GM12878 (cell line): ENCODE measurements around the gene SCLY. TPM values are rescaled to one million over a fixed set of nuclear protein-coding genes. Genes with fewer than 3 reads are reported as not detected.

Source experiments
- ATAC-seq: fragments of 200-7000 bp; cut with Tn5 transposase; 3 replicates; pipeline ENCODE4 v1.9.1; 2020; ENCODE audit warnings: mild to moderate bottlenecking, moderate library complexity
- BruUV-seq: library from RNA; stranded (reverse); fragments of 400-500 nt; replicated peaks from 2 replicates; lab custom pipeline; 2021; lab: Mats Ljungman, UMichigan
- CTCF ChIA-PET: fragments of 300-600 bp; sonication (Branson Sonifier 250); formaldehyde crosslinking; extraction: SDS; loops from one replicate; lab custom pipeline; 2021; ENCODE audit warnings: inconsistent platforms; lab: Yijun Ruan, JAX
- POLR2A ChIA-PET: fragments of 350-600 bp; formaldehyde crosslinking; extraction: SDS; loops from one replicate; lab custom pipeline; 2021; ENCODE audit warnings: inconsistent platforms; lab: Charles Lee
- RAD21 ChIA-PET: fragments of 300-600 bp; sonication (Branson Sonifier 250); formaldehyde crosslinking; loops from one replicate; lab custom pipeline; 2023; ENCODE audit warnings: antibody characterized with exemption; ENCODE audit not compliant: unreplicated experiment; lab: Charles Lee
- SMC1A ChIA-PET: fragments of 300-600 bp; sonication (Branson Sonifier 250); formaldehyde crosslinking; loops from one replicate; lab custom pipeline; 2023; ENCODE audit not compliant: unreplicated experiment, uncharacterized antibody; lab: Charles Lee
- DNase-seq: peaks from one replicate; pipeline ENCODE4 v3.0.0-alpha.2; 2011; ENCODE audit warnings: low read depth, low spot score
- FAIRE-seq: peaks from 3 replicates; lab custom pipeline; 2011; peaks lifted over from hg19 to GRCh38; lab: Jason Lieb, UNC
- H2AFZ ChIP-seq: 2 replicates; pipeline ENCODE4 v1.6.0; 2011; ENCODE audit warnings: low read depth, low read length, control low read depth; ENCODE audit not compliant: control insufficient read depth
- H3K27ac ChIP-seq: 2 replicates; pipeline ENCODE4 v1.5.1; 2011; ENCODE audit warnings: control low read depth; ENCODE audit not compliant: control insufficient read depth, insufficient read depth
- H3K27me3 ChIP-seq, 2 experiments: replicated peaks in 1 of 2; 2 replicates each; pipeline versions ENCODE4 v1.6.0 to v1.6.1; 2011; ENCODE audit warnings: low read length in 1 of 2; ENCODE audit not compliant: control insufficient read depth in 2 of 2, insufficient read depth in 2 of 2
- H3K36me3 ChIP-seq, 2 experiments: 2 replicates each; pipeline ENCODE4 v1.5.1; 2011; ENCODE audit warnings: low read length in 1 of 2; ENCODE audit not compliant: control insufficient read depth in 2 of 2, insufficient read depth in 2 of 2
- H3K4me1 ChIP-seq: 2 replicates; pipeline ENCODE4 v1.6.1; 2011; ENCODE audit warnings: mild to moderate bottlenecking, low read length, moderate library complexity, mixed read lengths; ENCODE audit not compliant: control insufficient read depth, insufficient read depth
- H3K4me2 ChIP-seq: 2 replicates; pipeline ENCODE4 v1.6.0; 2011; ENCODE audit warnings: control low read depth; ENCODE audit not compliant: control insufficient read depth, insufficient read depth
- H3K4me3 ChIP-seq: fragments of 200-600 bp; sonication (generic); 2 replicates; pipeline ENCODE4 v1.5.1; 2016
- H3K79me2 ChIP-seq: 2 replicates; pipeline ENCODE4 v1.6.0; 2011; ENCODE audit warnings: low read length; ENCODE audit not compliant: control insufficient read depth, insufficient read depth
- H3K9ac ChIP-seq: 2 replicates; pipeline ENCODE4 v1.8.0; 2011; ENCODE audit warnings: low read length, control low read depth, mixed read lengths; ENCODE audit not compliant: control insufficient read depth, insufficient read depth
- H3K9me3 ChIP-seq: replicated peaks from 3 replicates; pipeline ENCODE4 v1.5.1; 2011; ENCODE audit warnings: mild to moderate bottlenecking, low read length; ENCODE audit not compliant: control insufficient read depth, insufficient read depth
- H4K20me1 ChIP-seq: 2 replicates; pipeline ENCODE4 v1.6.0; 2011; ENCODE audit not compliant: control insufficient read depth, insufficient read depth
- BHLHE40 ChIP-seq, 2 experiments: fragments of 450-650 bp in 1 of 2; IDR thresholded peaks; 2 replicates each; pipeline ENCODE4 v1.6.1; 2011 to 2017; ENCODE audit warnings: low read depth in 2 of 2, borderline replicate concordance in 1 of 2, improper control_type of control experiment in 1 of 2, low read length in 1 of 2, mild to moderate bottlenecking in 1 of 2
- BRCA1 ChIP-seq: IDR thresholded peaks from 2 replicates; pipeline ENCODE4 v1.6.1; 2011; ENCODE audit warnings: low read depth, low read length, improper control_type of control experiment
- CEBPB ChIP-seq, 2 experiments: fragments of 150-350 bp in 1 of 2; IDR thresholded peaks; 2 replicates each; pipeline ENCODE4 v1.6.1; 2012 to 2014; ENCODE audit warnings: low read depth in 2 of 2, low read length in 2 of 2, borderline replicate concordance in 1 of 2, inconsistent platforms in 1 of 2
- JUND ChIP-seq: IDR thresholded peaks from 2 replicates; pipeline ENCODE4 v1.6.1; 2012; ENCODE audit warnings: low read depth, mild to moderate bottlenecking, low read length, improper control_type of control experiment, moderate library complexity
- NFYB ChIP-seq: IDR thresholded peaks from 2 replicates; pipeline ENCODE4 v1.6.1; 2011; ENCODE audit warnings: low read depth, mild to moderate bottlenecking, low read length, improper control_type of control experiment, moderate library complexity; ENCODE audit not compliant: insufficient read depth
- NR2F1 ChIP-seq: fragments of 450-650 bp; conservative IDR thresholded peaks from 2 replicates; pipeline ENCODE4 v1.6.1; 2017; ENCODE audit warnings: mild to moderate bottlenecking
- RB1 ChIP-seq: fragments of 450-650 bp; formaldehyde crosslinking; IDR thresholded peaks from 2 replicates; pipeline ENCODE4 v1.6.1; 2017; ENCODE audit warnings: mild to moderate bottlenecking, borderline replicate concordance
- RCOR1 ChIP-seq: conservative IDR thresholded peaks from 2 replicates; pipeline ENCODE4 v1.6.1; 2012; ENCODE audit warnings: low read depth, low read length, improper control_type of control experiment
- SUZ12 ChIP-seq: fragments of 200-600 bp; sonication (generic); IDR thresholded peaks from one replicate; pipeline ENCODE4 v1.6.1; 2018; ENCODE audit warnings: antibody characterized with exemption, mild to moderate bottlenecking; ENCODE audit not compliant: unreplicated experiment
- USF2 ChIP-seq: IDR thresholded peaks from 2 replicates; pipeline ENCODE4 v1.6.1; 2011; ENCODE audit warnings: low read depth, low read length, improper control_type of control experiment, borderline replicate concordance
- WRNIP1 ChIP-seq: IDR thresholded peaks from 2 replicates; pipeline ENCODE4 v1.6.1; 2011; ENCODE audit warnings: low read depth, low read length, improper control_type of control experiment, borderline replicate concordance
- ZNF274 ChIP-seq: IDR thresholded peaks from one replicate; pipeline ENCODE4 v1.8.0; 2011; ENCODE audit not compliant: insufficient read length, insufficient read depth
- whole genome bisulfite sequencing: methylation state at CpG from one replicate; pipeline ENCODE4 v1.1.6; 2016; ENCODE audit warnings: low lambda C conversion rate; ENCODE audit not compliant: insufficient replicate concordance, insufficient coverage; ENCODE audit errors: missing lambda C conversion rate; 5-methylcytosine and 5-hydroxymethylcytosine counted together
- in situ Hi-C: fragments of 300-500 bp; cut with MboI; formaldehyde crosslinking; loops from 9 replicates; pipeline ENCODE4 v1.14.3; 2018; ENCODE audit warnings: mixed read lengths
- intact Hi-C: fragments of 100-400 bp; cut with micrococcal nuclease; formaldehyde crosslinking; loops from one replicate; pipeline ENCODE4 v1.14.2; 2022; ENCODE audit not compliant: unreplicated experiment
- polyA plus RNA-seq, 11 experiments: library from polyadenylated mRNA; depleted of rRNA in 4 of 11; unstranded in 6 of 11; stranded (reverse) in 5 of 11; fragments of >200 nt; fragmentation: Nextera tagmentation in 4 of 11; fragmentation: Illumina TruSeq in 1 of 11; extraction: Ambion mirVana in 4 of 11; extraction: Trizol in 1 of 11; gene quantifications; 1 replicate in 1 of 11; 2 replicates in 10 of 11; pipeline versions ENCODE4 v1.2.1 to v1.2.3, GENCODE V29; 2011 to 2016; ENCODE audit warnings: inconsistent platforms in 2 of 11, missing spikeins in 2 of 11, low read depth in 1 of 11
- total RNA-seq, 4 experiments: library from RNA; depleted of rRNA in 3 of 4; stranded (reverse); fragments of >200 nt in 3 of 4; fragmentation: Illumina TruSeq in 1 of 4; extraction: Trizol in 1 of 4; gene quantifications; 2 replicates each; pipeline versions ENCODE4 v1.2.1 to v1.2.3, GENCODE V29; 2013 to 2021
- TF ChIP-seq, protein P1 (sequence below): fragments of 450-650 bp; formaldehyde crosslinking; IDR thresholded peaks from 2 replicates; pipeline ENCODE4 v1.4.0; 2022; ENCODE audit warnings: mild to moderate bottlenecking, moderate library complexity
- TF ChIP-seq, protein P2 (sequence below): fragments of 450-650 bp; IDR thresholded peaks from 2 replicates; pipeline ENCODE4 v1.6.1; 2018; ENCODE audit warnings: borderline replicate concordance, mild to moderate bottlenecking; ENCODE audit not compliant: partially characterized antibody
- TF ChIP-seq, protein P3 (sequence below): IDR thresholded peaks from 2 replicates; pipeline ENCODE4 v1.6.1; 2012; ENCODE audit warnings: low read depth, low read length, improper control_type of control experiment

SCLY gene
- total and polyA plus RNA-seq, 10 of the 15 experiments (the other 5 are each of a cell fraction or from before 2014, with no cell fraction given): 3.3 to 49.1 (median 32.3) TPM

GRCh38 chr2:238067939-238068338 lies 7.1 kb downstream of the SCLY start:
- ATAC-seq: no peak
- no peaks in the 10 kb centered on the region for H4K20me1 ChIP-seq
- H3K79me2 ChIP-seq: peaks cover 7% of the 10 kb centered on the region
- DNase-seq: no peak
- H3K4me1 ChIP-seq: peaks cover 10% of the 10 kb centered on the region
- no peak for FAIRE-seq
- ChIA-PET CTCF (interaction anchor here (0.6 to 1.2 kb wide), 2 partner anchors 17 to 99 kb away, joined by 3 to 5 read pairs; no protein-coding TSS in a partner anchor), RAD21 (interaction anchor here (0.7 kb wide), 1 partner anchor 10 kb away, joined by 3 read pairs; no protein-coding TSS in a partner anchor), POLR2A (interaction anchor here (1.6 kb wide), 1 partner anchor 10 kb away, joined by 6 read pairs; no protein-coding TSS in a partner anchor), SMC1A (interaction anchor here (0.7 to 2.3 kb wide), 3 partner anchors 13 to 136 kb away, joined by 3 to 8 read pairs (median 5); no protein-coding TSS in a partner anchor)
- H3K9me3 ChIP-seq: peaks cover 3% of the 10 kb centered on the region; the same call in 2 of the 3 replicates
- BruUV-seq: no TSS peak
- H3K4me2 ChIP-seq: no peak overlapping the region
- intact Hi-C loops: loop anchor here (10.0 kb wide), 1 partner anchor 373 kb away; no protein-coding TSS in a partner anchor
- H3K36me3 ChIP-seq: peaks cover 9 to 25% of the 10 kb centered on the region in 2 experiments; a peak in 3 of 4 replicates
- no peak overlapping the region for H2AFZ ChIP-seq
- in situ Hi-C loops: no loop called here
- H3K27ac ChIP-seq: no peak overlapping the region
- H3K27me3 ChIP-seq: no peaks in the 10 kb centered on the region
- no peak overlapping the region for H3K4me3 ChIP-seq
- 96% methylated on average over 7 of the region's 7 CpGs for WGBS
- no peak overlapping the region for H3K9ac ChIP-seq
- TF ChIP-seq, protein P1, sequence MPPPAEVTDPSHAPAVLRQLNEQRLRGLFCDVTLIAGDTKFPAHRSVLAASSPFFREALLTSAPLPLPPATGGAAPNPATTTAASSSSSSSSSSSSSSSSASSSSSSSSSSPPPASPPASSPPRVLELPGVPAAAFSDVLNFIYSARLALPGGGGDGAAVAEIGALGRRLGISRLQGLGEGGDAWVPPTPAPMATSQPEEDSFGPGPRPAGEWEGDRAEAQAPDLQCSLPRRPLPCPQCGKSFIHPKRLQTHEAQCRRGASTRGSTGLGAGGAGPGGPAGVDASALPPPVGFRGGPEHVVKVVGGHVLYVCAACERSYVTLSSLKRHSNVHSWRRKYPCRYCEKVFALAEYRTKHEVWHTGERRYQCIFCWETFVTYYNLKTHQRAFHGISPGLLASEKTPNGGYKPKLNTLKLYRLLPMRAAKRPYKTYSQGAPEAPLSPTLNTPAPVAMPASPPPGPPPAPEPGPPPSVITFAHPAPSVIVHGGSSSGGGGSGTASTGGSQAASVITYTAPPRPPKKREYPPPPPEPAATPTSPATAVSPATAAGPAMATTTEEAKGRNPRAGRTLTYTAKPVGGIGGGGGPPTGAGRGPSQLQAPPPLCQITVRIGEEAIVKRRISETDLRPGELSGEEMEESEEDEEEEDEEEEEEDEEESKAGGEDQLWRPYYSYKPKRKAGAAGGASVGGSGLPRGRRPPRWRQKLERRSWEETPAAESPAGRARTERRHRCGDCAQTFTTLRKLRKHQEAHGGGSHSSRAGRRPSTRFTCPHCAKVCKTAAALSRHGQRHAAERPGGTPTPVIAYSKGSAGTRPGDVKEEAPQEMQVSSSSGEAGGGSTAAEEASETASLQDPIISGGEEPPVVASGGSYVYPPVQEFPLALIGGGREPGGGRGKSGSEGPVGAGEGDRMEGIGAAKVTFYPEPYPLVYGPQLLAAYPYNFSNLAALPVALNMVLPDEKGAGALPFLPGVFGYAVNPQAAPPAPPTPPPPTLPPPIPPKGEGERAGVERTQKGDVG (CRISPR knock-in tag): no peak
- TF ChIP-seq ZNF274 (no peak), USF2 (no peak), RB1 (no peak), BRCA1 (no peak), NR2F1 (no peak), RCOR1 (no peak), NFYB (no peak), CEBPB (IDR thresholded peaks at IDR 0.05; ENCODE audit: borderline replicate concordance in 1 of 2, low read depth in 2 of 2, low read length in 2 of 2) (no peak), JUND (no peak), SUZ12 (no peak), BHLHE40 (IDR thresholded peaks at IDR 0.05; ENCODE audit: borderline replicate concordance in 1 of 2, low read depth in 2 of 2, low read length in 1 of 2) (no peak), WRNIP1 (no peak)
- TF ChIP-seq, protein P2, sequence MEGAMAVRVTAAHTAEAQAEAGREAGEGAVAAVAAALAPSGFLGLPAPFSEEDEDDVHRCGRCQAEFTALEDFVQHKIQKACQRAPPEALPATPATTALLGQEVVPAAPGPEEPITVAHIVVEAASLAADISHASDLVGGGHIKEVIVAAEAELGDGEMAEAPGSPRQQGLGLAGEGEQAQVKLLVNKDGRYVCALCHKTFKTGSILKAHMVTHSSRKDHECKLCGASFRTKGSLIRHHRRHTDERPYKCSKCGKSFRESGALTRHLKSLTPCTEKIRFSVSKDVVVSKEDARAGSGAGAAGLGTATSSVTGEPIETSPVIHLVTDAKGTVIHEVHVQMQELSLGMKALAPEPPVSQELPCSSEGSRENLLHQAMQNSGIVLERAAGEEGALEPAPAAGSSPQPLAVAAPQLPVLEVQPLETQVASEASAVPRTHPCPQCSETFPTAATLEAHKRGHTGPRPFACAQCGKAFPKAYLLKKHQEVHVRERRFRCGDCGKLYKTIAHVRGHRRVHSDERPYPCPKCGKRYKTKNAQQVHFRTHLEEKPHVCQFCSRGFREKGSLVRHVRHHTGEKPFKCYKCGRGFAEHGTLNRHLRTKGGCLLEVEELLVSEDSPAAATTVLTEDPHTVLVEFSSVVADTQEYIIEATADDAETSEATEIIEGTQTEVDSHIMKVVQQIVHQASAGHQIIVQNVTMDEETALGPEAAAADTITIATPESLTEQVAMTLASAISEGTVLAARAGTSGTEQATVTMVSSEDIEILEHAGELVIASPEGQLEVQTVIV: no peak
- TF ChIP-seq, protein P3, sequence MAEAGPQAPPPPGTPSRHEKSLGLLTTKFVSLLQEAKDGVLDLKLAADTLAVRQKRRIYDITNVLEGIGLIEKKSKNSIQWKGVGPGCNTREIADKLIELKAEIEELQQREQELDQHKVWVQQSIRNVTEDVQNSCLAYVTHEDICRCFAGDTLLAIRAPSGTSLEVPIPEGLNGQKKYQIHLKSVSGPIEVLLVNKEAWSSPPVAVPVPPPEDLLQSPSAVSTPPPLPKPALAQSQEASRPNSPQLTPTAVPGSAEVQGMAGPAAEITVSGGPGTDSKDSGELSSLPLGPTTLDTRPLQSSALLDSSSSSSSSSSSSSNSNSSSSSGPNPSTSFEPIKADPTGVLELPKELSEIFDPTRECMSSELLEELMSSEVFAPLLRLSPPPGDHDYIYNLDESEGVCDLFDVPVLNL: no peak
